ENCODE measurements around the gene RSRC1. TPM values are rescaled to one million over a fixed set of nuclear protein-coding genes. Genes with fewer than 3 reads are reported as not detected.
A peak's percentile ranks its signal among the peaks of the same experiment; 100 is the strongest.

Gene RSRC1
- total RNA-seq, 2 donors from 2014 or later, result 38.7 to 49.6 TPM

DNA sequence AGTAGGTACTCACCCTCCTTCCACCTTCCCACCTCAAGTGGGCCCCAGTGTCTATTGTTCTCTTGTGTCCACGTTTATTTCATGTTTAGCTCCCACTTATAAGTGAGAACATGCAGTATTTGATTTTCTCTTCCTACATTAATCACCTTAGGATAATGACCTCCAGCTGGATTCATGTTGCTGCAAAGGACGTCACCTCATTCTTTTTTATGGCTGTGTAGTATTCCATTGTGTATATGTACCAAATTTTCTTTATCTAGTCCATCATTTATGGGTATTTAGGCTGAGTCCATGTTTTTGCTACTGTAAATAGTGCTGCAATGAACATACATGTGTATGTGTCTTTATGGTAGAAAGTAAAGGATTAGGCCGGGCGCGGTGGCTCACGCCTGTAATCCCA, 455.2 kb downstream of the RSRC1 start:
- Mint-ChIP-seq H3K27me3 (peaks cover 10 to 15% of the 10 kb centered on the region in 2 donors), H3K27ac (no peak overlapping the region), H3K36me3 (no peaks in the 10 kb centered on the region), H3K9me3 (no peaks in the 10 kb centered on the region), H3K4me1 (ENCODE audit: low read depth in 2 of 2) (no peaks in the 10 kb centered on the region), H3K4me3 (no peak overlapping the region)
- DNase-seq (ENCODE audit: low spot score) (no peak), ATAC-seq (no peak)

DNA sequence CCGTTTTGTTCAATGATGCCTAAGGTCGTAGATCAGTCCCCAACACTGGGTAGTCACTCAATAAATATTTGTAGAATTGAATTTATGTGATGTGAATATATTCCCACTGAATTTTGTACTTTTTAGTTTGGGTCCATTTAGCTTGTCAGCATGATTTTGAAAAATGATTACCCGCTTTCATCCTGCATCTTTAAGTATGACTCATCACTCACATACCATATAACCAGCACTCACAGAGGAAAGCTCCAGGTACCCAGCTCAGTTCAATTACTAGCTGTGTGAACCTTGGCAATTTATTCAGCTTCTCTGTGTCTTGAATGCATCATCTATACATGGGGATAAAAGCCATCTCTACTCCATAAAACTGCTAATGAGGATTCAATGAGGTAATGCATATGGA, 458.9 kb downstream of the RSRC1 start:
- no peak overlapping the region for H3K27ac Mint-ChIP-seq

DNA sequence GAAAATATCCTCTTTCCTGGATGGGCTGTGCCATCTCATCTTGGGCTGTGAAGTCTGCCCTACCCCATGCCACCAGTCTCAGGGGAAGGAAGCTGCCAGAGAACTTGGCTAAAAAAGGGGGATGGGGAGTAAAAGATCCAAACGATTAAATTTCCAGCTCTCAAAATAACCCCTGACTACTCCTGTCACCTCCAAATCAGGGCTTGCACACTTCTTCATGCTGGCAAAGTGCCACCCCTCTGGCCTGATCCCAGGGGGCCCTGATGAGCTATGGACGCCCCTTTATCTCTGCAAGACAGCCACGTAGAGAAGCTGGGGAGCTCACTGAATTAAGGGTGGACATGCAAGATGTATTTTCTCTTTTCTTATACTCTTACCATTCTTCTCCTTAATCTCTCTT, 459.9 kb downstream of the RSRC1 start:
- ATAC-seq, result no peak
- H3K4me3 Mint-ChIP-seq, result no peak overlapping the region
- H3K27me3 Mint-ChIP-seq, result peaks cover 23 to 30% of the 10 kb centered on the region in 2 donors

More for the DNA sequence above, 458.9 kb downstream of the RSRC1 start:
- DNase-seq (ENCODE audit: low spot score) (no peak), ATAC-seq (no peak)
- Mint-ChIP-seq H3K27me3 (peaks cover 23 to 30% of the 10 kb centered on the region in 2 donors), H3K4me1 (ENCODE audit: low read depth in 2 of 2) (peaks cover 7 to 12% of the 10 kb centered on the region in 2 donors), H3K9me3 (peaks cover 3% of the 10 kb centered on the region), H3K36me3 (peaks cover 5% of the 10 kb centered on the region), H3K4me3 (no peak overlapping the region)

DNA sequence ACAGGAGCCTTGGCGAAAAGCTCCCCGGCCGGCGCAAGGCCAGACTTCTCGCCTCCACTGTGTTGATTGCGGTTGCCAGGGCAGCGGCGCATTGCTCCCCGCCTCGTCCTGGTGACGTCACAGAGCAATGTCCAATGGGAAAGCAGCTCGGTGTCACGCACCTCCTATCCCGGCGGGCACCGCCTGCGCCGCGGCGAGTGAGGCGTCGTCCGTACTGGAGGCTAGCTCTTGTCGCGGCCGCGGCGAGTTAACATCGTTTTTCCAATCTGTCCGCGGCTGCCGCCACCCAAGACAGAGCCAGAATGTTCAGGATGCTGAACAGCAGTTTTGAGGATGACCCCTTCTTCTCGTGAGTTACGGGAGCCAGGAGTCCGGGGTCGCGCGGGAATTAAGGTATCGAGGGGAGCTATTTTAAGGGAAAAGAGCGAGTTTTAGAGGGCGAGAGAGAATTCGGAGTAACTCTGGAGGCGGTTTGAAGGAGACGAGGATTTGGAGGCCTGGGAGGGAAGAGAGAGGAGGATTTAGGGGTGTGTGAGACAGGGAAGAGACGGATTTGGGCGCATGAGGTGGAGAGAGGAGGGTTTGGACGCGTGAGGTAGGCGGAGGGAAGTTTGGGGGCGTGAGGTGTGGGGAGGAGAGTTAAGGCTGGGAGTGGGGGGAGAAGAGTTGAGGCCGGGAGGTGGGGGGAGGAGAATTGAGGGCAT, 461.3 kb downstream of the RSRC1 start, which contains the start of gene MLF1:
MLF1 (plus strand) TSS at position 196 of the 704 bp plus-strand sequence; CDS start at position 303, 107 bp downstream.
- DNase-seq (ENCODE audit: low spot score) (peak; percentile 87), ATAC-seq (peak; percentile 99)
- H3K4me1 Mint-ChIP-seq (ENCODE audit: low read depth in 2 of 2), result peaks cover 7 to 12% of the 10 kb centered on the region in 2 donors
- peaks cover 5% of the 10 kb centered on the region for H3K36me3 Mint-ChIP-seq
- H3K9me3 Mint-ChIP-seq, result peaks cover 3% of the 10 kb centered on the region
- peak within 1 kb of the TSS; percentile 44 to 91 for H3K27ac Mint-ChIP-seq
- H3K4me3 Mint-ChIP-seq, result peak within 1 kb of the TSS; percentile 91
- H3K27me3 Mint-ChIP-seq, result peaks cover 20 to 25% of the 10 kb centered on the region in 2 donors

More for the DNA sequence above, 459.9 kb downstream of the RSRC1 start:
- Mint-ChIP-seq H3K9me3 (peaks cover 3% of the 10 kb centered on the region), H3K36me3 (peaks cover 5% of the 10 kb centered on the region), H3K27ac (no peak overlapping the region), H3K4me1 (ENCODE audit: low read depth in 2 of 2) (peaks cover 7 to 12% of the 10 kb centered on the region in 2 donors)
- DNase-seq (ENCODE audit: low spot score), result no peak

DNA sequence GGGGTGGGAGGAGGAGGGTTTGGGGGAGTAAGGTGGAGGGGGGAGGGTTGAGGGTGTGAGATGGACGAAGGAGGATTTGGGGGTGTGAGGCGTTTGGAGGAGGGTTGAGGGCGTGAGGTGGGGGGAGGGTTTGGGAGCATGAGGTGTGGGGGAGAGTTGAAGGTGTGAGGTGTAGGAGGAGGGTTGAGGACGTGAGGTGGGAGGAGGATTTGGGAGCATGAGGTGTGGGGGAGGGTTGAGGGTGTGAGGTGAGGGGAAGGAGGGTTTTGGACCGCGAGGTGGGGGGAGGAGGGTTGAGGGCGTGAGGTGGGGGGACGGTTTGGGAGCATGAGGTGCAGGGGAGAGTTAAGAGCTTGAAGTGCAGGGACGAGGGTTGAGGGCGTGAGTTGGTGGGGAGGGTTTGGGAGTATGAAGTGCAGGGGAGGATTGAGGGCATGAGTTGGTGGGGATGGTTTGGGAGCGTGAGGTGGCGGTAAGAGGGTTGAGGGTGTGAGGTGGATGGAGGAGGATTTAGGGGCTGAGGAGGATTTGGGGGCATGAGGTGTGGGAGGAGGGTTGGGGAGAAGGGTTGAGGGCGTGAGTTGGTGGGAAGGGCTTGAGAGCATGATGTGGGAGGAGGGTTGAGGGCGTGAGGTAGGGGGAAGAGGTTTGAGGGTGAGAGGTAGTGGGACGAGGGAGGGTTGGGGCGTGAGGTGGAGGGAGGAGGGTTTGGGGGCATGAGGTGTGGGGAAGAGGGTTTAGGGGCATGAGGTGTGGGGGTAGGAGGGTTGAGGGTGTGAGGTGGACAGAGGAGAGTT, 462.3 kb downstream of the RSRC1 start:
- ATAC-seq (no peak), DNase-seq (ENCODE audit: low spot score) (no peak)
- Mint-ChIP-seq H3K27ac (no peak overlapping the region), H3K4me1 (ENCODE audit: low read depth in 2 of 2) (peaks cover 7 to 12% of the 10 kb centered on the region in 2 donors), H3K27me3 (peaks cover 17 to 24% of the 10 kb centered on the region in 2 donors), H3K4me3 (no peak overlapping the region), H3K36me3 (peaks cover 5% of the 10 kb centered on the region), H3K9me3 (peaks cover 3% of the 10 kb centered on the region)

DNA sequence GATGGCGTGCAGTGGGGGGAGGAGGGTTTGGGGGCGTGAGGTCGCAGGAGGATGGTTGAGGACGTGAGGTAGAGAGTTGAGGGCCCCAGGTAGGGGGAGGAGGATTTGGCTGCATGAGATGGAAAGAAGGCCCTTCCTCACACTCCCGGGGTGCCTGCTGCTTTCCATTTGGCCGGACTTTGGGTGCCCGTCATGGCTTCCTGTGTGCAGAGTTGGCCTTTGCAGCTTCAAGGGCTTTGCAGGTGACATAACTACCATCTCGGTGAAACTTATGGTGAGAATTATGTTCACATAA, 462.8 kb downstream of the RSRC1 start:
- Mint-ChIP-seq H3K27ac (no peak overlapping the region), H3K4me1 (ENCODE audit: low read depth in 2 of 2) (peaks cover 7 to 12% of the 10 kb centered on the region in 2 donors), H3K36me3 (peaks cover 5% of the 10 kb centered on the region), H3K27me3 (peaks cover 17 to 24% of the 10 kb centered on the region in 2 donors), H3K4me3 (peak overlapping the region; percentile 17), H3K9me3 (peaks cover 3% of the 10 kb centered on the region)
- DNase-seq (ENCODE audit: low spot score), result no peak
- ATAC-seq, result no peak

DNA sequence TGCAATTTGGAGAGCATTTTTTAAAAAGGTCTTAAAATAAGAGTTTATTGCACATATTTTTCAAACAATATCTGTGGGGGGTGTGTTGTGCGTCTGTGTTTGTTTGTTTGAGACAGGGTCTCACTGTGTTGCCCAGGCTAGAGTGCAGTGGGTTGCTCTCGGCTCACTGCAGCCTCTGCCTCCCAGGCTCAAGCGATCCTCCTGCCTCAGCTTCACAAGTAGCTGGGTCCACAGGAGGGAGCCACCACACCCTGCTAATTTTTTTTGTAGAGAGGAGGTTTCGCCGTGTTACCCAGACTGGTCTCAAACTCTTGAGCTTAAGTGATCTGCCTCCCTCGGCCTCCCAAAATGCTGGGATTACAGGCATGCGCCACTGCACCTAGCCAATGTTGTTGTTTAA, 463.8 kb downstream of the RSRC1 start:
- DNase-seq (ENCODE audit: low spot score) (no peak), ATAC-seq (no peak)
- H3K4me3 Mint-ChIP-seq, result no peak overlapping the region
- no peak overlapping the region for H3K27ac Mint-ChIP-seq
- H3K27me3 Mint-ChIP-seq, result peaks cover 18 to 24% of the 10 kb centered on the region in 2 donors
- H3K36me3 Mint-ChIP-seq, result peaks cover 5% of the 10 kb centered on the region
- peaks cover 7 to 12% of the 10 kb centered on the region in 2 donors for H3K4me1 Mint-ChIP-seq (ENCODE audit: low read depth in 2 of 2)
- peaks cover 3% of the 10 kb centered on the region for H3K9me3 Mint-ChIP-seq

DNA sequence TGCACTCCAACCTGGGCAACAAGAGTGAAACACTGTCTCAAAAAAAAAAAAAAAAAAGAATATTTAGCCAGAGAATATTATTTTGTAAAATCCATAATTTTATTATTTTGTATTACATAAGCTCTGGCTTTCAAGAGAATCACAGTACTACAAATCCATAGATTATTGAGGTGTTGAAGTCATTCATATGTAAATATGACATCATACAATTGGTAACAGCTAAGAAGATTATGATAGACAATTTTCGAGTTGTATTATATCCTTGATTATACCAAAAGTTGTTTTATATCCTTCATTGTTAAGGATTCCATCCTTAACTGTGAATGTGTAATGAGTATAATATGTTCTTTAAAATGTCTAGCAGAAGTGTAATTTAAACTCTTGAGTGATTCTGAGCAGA, 464.8 kb downstream of the RSRC1 start:
- no peak overlapping the region for H3K27ac Mint-ChIP-seq
- H3K4me1 Mint-ChIP-seq (ENCODE audit: low read depth in 2 of 2), result peaks cover 7 to 12% of the 10 kb centered on the region in 2 donors
- ATAC-seq (no peak), DNase-seq (ENCODE audit: low spot score) (no peak)
- H3K9me3 Mint-ChIP-seq, result peaks cover 3% of the 10 kb centered on the region
- H3K27me3 Mint-ChIP-seq, result peaks cover 15 to 24% of the 10 kb centered on the region in 2 donors
- H3K4me3 Mint-ChIP-seq, result no peak overlapping the region
- peaks cover 5% of the 10 kb centered on the region for H3K36me3 Mint-ChIP-seq

DNA sequence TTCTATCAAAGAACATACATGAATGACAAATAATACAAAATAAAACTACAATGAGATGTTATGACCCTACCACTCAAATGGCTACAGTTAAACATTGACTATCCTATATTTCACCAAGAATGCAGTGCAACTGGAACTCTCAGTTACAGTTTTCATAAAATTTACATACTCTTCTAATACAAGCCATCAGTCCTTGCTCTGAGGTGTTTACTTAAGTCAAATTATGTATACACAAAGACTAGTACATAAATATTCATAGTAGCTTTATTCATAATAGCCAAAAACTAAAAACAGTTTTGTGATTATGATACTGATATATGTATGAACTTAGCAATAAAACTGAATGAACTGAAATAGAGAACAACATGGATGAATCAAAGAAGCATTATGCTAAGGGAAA, 480.3 kb downstream of the RSRC1 start:
- Mint-ChIP-seq H3K9me3 (no peaks in the 10 kb centered on the region), H3K4me1 (ENCODE audit: low read depth in 2 of 2) (no peaks in the 10 kb centered on the region), H3K36me3 (no peaks in the 10 kb centered on the region), H3K27ac (no peak overlapping the region), H3K27me3 (peaks cover 5 to 20% of the 10 kb centered on the region in 2 donors), H3K4me3 (no peak overlapping the region)
- DNase-seq (ENCODE audit: low spot score) (no peak), ATAC-seq (no peak)

Other genes with a start within 250 kb of the RSRC1 start
- 1 to 10 TPM in 1 of 2 donors, not detected in 1; 2.1 TPM for gene SHOX2, start 3.7 kb upstream of the RSRC1 start, total RNA-seq